ENCODE measurements around the gene ETS1.
A peak's percentile ranks its signal among the peaks of the same experiment; 100 is the strongest.

ETS1 gene

GRCh38 chr11:128509621-128510389 is 77.6 kb downstream of the ETS1 start:
- DNase-seq (ENCODE audit: low spot score) = peak; percentile 34
- POLR2A ChIA-PET (ENCODE audit: low non-redundant PET) = no interaction called here
- no peak for TF ChIP-seq CTCF (conservative IDR thresholded peaks at IDR 0.05; ENCODE audit: low read depth)
- CTCF ChIA-PET = interaction anchor here (0.8 kb wide), 1 partner anchor 319 kb away, joined by 3 read pairs; no protein-coding TSS in a partner anchor
- H3K27ac ChIP-seq = no peak overlapping the region

DNA sequence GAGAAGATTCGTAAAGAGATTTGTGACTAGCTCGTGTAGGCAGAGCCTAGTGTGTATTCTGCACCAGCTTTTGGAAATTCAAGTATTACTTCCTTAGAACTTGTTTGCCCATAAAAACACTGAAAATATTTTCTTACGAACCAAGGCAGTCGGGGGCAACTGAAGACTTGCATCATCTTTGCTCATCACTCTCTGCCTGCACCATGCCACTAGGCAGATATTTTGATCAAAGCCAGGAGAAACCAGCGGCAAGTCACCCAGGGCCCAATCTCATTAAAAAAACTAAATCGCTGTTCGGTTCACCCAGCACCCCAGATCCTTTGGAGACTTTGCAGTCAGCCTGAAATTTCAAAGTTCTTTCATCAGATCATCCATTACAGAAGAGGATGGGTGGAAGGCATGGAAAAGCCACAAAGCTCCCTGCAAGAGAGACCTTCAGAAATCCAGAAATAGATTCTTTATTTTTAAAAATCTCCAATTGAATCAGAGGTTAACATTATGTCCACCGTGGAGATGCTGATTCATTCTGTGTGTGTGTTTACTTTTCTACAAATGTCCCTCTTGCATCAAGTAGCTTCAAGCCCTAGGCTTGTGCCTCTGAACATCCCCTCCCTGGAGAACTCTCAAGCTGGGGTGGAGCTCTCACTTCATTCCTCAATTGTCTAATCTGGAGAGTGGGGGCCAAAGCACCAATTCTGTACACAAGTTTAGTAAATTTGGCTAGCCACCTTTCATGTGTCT is 78.4 kb downstream of the ETS1 start:
- ChIA-PET CTCF (interaction anchor here (0.6 to 1.4 kb wide), 4 partner anchors 13 to 1341 kb away, joined by 3 to 5 read pairs (median 4); no protein-coding TSS in a partner anchor), POLR2A (ENCODE audit: low non-redundant PET) (no interaction called here)
- DNase-seq (ENCODE audit: low spot score) = no peak
- TF ChIP-seq CTCF (conservative IDR thresholded peaks at IDR 0.05; ENCODE audit: low read depth) = no peak
- peak overlapping the region; percentile 58 for H3K27ac ChIP-seq

DNA sequence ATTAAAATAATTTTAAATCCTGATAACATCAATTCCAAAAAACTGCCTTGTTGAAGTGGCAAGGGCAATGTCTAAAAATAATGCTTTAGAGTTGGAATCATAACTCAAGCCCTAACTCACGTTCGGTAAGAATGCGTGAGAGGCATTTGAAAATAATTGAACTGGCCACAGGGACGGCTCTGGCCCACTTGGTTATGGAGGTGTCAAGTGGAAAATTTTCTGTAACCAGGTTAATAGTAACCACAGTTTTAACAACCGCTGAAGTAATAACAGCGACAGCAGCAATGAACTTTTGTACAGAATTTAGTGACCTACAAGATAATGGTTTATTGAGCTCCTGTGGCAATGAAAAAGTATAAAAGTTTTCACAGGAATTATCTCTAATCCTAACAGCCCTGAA is 79.4 kb downstream of the ETS1 start:
- ChIA-PET POLR2A (ENCODE audit: low non-redundant PET) (interaction anchor here (0.6 kb wide), 1 partner anchor 14 kb away, joined by 8 read pairs; no protein-coding TSS in a partner anchor), CTCF (interaction anchor here (0.7 to 1.4 kb wide), 2 partner anchors 11 to 14 kb away, joined by 3 to 5 read pairs; no protein-coding TSS in a partner anchor)
- peak overlapping the region; percentile 98 for H3K27ac ChIP-seq
- DNase-seq (ENCODE audit: low spot score) = no peak
- TF ChIP-seq CTCF (conservative IDR thresholded peaks at IDR 0.05; ENCODE audit: low read depth) = no peak

DNA sequence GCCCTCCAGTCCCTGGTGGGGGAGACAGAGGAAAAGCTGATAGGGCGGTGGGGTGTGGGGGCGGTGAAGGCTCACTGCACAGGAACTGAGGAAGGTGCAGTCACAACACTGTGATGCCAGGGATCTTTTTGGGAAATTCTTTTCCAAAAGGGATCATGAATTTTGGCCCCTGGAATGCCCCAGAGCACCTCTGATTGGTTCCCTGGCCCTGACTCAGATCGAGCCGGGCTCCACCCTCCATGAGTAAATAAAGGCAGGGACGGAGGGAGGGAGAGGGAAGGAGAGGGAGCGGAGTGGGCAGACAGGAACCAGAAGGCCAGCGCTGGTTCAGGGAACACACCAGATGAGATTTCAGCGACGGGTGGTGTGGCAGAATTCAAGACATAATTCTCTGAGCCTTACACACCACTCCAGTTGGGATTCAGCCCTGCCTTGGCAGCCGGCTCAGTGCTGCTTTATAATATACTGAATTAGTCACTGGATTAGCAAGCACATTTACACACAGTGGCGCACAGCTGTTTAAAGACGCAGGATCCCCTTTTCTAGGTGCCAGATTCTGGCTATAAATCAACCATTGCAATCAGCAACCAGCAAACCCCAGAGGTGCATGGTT is 80.3 kb downstream of the ETS1 start:
- peak; percentile 92 for DNase-seq (ENCODE audit: low spot score)
- TF ChIP-seq CTCF (conservative IDR thresholded peaks at IDR 0.05; ENCODE audit: low read depth) = no peak
- H3K27ac ChIP-seq = peak overlapping the region; percentile 98
- ChIA-PET POLR2A (ENCODE audit: low non-redundant PET) (interaction anchor here (0.6 kb wide), 1 partner anchor 15 kb away, joined by 8 read pairs; no protein-coding TSS in a partner anchor), CTCF (interaction anchor here (0.6 to 1.4 kb wide), 2 partner anchors 14 to 217 kb away, joined by 3 to 5 read pairs; no protein-coding TSS in a partner anchor)

GRCh38 chr11:128506356-128506755 is 81.0 kb downstream of the ETS1 start:
- POLR2A ChIA-PET (ENCODE audit: low non-redundant PET) = no interaction called here
- no peak for DNase-seq (ENCODE audit: low spot score)
- peak overlapping the region; percentile 98 for H3K27ac ChIP-seq
- CTCF ChIA-PET = no interaction called here
- TF ChIP-seq CTCF (conservative IDR thresholded peaks at IDR 0.05; ENCODE audit: low read depth) = no peak

GRCh38 chr11:128505449-128506065 is 81.8 kb downstream of the ETS1 start:
- no peak for DNase-seq (ENCODE audit: low spot score)
- ChIA-PET POLR2A (ENCODE audit: low non-redundant PET) (no interaction called here), CTCF (interaction anchor here (0.5 to 1.0 kb wide), 2 partner anchors 16 to 125 kb away, joined by 3 read pairs; no protein-coding TSS in a partner anchor)
- H3K27ac ChIP-seq = peak overlapping the region; percentile 98
- TF ChIP-seq CTCF (conservative IDR thresholded peaks at IDR 0.05; ENCODE audit: low read depth) = no peak
